Activated CD8-positive, alpha-beta memory T cell treated with anti-CD3 and anti-CD28 coated beads for 4 hours (primary cell): Measurements from ENCODE around the gene MYO5A.
A peak's percentile ranks its signal among the peaks of the same experiment; 100 is the strongest.
"Not testable (repeated sequence)": the region's sequence is repeated elsewhere in the genome, so short reads cannot be mapped to it uniquely, and the experiment has no call there.

Experiments used
- DNase-seq, 2 donors: peaks; one replicate each; pipeline ENCODE4 v3.0.0-alpha.2; 2020; ENCODE audit warnings: low read depth in 2 of 2

MYO5A gene

DNA sequence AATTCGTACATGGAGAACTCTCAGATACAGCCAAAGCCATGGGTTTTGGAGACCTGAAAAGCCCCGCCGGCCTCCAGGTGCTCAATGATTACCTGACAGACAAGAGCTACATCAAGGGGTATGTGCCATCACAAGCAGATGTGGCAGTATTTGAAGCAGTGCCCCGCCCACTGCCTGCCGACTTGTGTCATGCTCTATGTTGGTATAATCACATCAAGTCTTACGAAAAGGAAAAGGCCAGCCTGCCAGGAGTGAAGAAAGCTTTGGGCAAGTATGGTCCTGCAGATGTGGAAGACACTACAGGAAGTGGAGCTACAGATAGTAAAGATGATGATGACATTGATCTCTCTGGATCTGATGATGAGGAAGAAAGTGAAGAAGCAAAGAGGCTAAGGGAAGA is 23.5 kb downstream of the MYO5A start:
- DNase-seq, result no peak

DNA sequence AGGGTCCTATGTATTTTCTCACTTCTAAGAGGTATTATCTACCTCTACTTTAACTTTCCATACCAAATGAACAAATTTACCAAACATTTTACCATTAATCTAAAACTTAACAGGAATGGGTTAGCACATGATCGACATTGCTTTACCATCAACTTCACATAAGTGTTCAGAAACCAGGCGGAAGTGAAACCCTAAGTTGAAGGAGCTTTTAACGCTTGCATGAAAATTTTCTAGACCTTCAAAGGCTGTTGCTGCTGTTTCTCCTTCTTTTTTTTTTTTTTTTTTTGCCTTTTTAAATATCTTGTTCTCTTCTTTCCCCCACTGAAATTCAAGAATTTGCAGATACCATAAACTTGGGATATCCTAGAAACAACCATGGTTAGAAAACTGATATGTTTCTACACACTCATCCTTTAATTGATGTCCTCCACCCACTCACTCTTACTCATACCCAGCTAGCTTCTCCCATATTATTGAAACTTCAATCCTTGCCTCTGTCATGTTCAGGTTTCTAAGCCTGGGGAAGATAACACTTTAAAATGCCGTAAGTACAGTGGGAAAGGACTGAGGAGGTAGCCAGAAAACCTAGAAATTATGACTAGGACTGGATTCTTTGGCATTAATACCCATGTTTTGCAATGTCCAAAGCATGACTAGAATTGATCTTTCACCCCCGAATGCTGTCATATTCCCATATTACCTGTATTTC is 24.7 kb downstream of the MYO5A start:
- DNase-seq, result no peak

DNA sequence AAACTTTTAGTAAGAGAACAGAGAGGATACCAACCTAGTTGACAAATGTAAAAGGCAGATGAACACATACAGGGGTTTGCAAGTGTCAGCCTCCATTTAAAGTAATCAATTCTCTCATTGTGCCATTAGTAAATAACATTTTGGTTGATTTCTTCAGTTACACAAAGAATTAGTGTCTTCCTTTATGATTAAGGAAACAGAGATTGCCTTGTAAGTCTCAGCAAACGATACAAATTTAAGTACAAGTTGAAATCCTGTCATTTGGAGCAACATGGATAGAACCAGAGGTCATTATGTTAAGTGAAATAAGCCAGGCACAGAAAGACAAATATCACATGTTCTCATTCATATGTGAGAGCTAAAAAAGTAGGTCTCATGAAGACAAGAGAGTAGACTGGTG is 26.1 kb downstream of the MYO5A start:
- DNase-seq, result no peak

DNA sequence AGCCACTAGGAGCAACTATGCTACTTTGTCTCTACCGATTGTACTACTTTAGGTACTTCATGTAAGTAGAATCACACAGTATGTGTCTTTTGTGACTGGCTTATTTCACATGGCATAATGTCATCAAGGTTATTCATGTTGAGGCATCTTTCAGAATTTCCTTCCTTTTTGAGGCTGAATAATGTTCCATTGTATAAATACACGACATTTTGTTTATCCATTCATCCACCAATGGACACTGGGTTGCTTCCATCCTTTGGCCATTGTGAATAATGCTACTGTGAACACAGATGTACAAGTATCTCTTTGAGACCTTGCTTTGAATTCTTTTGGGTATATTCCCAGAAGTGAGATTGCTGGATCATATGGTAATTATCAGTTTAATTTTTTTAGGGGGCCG is 29.2 kb downstream of the MYO5A start:
- DNase-seq, result no peak

DNA sequence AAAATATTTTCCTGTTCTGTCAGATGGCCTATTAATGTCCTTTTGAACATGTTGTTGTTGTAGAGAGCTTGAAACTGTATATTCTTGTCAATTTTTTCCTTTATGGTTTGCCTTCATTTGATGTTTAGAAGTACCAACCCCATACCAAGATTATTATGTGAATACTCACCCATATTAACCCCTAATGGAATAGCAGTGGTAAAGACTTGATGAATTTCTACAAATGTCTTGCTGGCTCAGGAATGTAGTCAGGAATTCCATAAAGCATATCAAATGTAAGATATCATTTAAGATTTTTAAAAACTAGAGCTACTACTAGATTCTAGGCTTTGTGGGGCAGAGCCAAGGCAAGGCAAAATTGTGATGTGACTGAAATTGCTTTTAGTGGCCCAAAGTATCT is 30.0 kb downstream of the MYO5A start:
- no peak for DNase-seq

DNA sequence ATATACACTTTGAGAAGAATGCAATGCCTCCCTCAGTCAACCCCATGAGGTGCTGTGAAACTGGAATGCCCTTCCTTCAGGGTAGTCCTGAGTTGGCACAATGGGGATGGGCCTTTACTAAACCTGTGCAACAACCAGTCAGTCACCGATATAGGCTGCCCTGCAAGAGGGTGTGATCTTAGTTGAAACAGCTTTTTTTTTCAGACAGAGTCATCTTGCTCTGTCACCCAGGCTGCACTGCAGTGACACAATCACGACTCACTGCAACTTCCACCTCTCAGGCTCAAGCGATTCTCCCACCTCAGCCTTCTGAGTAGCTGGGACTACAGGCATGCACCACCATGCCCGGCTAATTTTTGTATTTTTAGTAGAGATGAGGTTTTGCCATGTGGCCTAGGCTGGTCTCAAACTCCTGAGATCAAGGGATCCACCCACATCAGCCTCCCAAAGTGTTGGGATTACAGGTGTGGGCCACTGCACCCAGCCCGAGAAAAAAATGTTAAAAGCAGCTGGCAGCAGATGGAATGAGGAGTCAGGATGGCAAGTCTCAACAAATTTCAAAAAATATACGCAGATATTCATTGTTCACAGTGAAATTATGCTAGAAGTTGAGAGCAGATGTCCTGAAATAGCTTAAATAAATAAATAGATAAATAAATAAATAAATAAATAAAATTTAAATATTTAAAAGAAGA is 31.8 kb downstream of the MYO5A start:
- DNase-seq, result peak in 1 of 2 donors; percentile 17

DNA sequence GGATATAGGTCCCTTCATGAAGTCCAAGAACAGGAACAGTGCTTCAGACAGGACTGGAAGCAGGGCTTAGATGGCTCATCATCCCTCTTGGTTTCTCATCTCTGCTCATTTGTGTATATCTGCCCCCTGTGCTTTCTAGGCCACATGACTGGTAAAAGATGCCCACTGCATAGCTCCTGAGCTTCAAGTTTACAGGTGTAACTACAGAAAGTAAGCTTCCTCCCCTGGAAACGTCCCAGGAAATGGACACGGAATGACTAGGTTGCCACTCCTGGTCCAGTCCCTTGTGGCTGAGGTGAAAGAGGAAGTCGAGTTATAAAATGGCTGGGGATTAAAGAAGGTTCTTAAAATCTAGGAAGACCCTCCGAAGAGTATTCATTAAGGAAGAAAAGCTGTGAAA is 32.5 kb downstream of the MYO5A start:
- DNase-seq, result no peak

DNA sequence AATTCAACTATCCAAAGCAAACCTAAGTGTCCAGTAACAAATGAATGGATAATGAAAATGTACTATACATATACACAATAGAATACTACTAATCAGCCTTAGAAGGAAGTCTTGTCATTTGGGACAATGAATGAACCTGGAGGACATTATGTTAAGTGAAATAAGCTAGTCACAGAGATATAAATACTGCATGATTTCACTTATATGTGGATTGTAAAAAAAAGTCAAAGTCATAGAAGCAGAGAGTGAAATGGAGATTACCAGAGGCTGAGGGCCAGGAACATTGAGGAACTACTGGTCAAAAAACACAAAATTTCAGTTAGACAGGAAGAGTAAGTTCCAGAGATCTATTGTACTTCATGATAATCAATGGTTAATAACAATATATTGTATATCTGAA is 33.6 kb downstream of the MYO5A start:
- no peak for DNase-seq

DNA sequence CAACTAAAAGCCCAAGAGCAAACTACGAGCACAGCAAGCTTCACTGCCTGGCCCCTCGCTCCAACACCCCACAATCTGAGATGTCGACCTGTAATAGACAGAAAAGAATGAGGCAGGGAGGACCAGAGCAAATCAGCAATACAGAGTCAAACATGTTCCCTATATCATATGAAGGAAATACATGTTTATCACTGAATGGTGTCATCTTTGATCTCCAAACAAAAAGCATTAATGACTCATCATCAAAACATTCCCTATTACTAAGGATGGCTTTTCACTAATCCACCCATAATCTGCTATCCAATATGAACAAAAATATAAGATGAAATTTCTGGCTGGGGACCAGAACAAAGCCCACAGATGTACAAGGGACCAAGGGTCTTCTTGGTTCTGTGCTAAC is 34.7 kb downstream of the MYO5A start:
- no peak for DNase-seq

DNA sequence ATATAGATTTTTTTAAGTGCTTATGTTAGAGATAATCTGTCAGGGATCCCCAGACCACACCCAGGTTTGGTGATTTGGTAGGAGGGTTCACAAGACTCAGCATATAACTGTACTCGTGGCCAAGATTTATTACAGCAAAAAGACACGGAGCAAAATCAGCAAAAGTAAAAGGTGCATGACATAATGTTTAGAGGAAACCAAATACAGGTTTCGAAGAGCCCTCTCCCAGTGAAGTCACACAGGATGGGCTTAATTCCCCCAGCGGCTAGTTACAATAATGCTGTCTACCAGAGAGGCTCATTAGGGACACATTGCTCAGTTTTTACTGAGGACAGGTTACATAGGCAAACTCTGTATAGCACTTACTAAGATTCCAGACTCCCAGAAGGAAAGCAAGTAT is 36.5 kb downstream of the MYO5A start:
- DNase-seq, result no peak

DNA sequence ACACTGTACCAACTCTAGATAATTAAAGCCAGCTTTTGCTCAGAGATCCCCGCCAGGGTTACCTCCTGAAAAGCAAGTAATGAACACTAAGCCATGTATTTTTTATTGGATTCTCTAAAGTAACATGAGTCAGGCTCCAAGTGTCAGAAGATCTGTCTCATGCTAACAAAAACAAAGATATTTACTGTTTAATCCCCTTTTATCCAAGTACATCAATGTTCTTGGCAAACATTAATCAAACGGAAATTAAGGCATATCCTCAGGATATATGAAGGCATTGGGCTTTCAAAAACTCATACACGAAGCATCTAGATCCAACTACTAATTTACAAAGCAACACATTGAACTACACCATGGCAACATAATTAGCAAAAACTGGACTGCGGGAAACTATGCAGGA is 37.2 kb downstream of the MYO5A start:
- DNase-seq, result no peak

DNA sequence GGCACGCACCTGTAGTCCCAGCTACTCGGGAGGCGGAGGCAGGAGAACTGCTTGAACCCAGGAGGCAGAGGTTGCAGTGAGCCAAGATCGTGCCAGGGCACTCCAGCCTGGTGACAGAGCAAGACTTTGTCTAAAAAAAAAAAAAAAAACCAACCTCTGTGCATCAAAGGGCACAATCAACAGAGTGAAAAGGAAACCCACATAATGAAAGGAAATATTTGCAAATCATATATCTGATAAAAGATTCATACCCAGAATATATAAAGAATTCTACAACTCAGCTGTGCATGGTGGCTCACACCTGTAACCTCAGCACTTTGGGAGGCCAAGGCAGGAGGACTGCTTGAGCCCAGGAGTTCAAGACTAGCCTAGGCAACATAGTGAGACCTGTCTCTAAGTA is 39.2 kb downstream of the MYO5A start:
- DNase-seq, result not testable (repeated sequence)

DNA sequence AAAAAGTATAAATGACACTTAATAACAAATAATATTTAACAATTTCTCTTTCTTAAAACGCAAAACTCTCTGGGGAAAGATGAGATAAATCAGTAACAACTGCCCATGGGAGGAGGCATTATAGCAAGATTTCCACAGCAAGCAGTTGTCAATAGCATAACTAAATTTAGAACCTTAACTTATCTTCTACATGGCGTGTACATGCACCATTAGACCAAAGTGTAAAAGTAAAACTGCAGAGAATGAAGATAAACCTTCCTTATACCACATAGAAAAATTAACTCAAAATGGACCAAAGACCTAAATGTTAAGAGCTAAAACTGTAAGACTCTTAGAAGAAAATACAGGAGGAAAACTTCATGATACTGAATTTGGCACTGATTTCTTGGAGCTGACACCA is 39.9 kb downstream of the MYO5A start:
- DNase-seq, result no peak

DNA sequence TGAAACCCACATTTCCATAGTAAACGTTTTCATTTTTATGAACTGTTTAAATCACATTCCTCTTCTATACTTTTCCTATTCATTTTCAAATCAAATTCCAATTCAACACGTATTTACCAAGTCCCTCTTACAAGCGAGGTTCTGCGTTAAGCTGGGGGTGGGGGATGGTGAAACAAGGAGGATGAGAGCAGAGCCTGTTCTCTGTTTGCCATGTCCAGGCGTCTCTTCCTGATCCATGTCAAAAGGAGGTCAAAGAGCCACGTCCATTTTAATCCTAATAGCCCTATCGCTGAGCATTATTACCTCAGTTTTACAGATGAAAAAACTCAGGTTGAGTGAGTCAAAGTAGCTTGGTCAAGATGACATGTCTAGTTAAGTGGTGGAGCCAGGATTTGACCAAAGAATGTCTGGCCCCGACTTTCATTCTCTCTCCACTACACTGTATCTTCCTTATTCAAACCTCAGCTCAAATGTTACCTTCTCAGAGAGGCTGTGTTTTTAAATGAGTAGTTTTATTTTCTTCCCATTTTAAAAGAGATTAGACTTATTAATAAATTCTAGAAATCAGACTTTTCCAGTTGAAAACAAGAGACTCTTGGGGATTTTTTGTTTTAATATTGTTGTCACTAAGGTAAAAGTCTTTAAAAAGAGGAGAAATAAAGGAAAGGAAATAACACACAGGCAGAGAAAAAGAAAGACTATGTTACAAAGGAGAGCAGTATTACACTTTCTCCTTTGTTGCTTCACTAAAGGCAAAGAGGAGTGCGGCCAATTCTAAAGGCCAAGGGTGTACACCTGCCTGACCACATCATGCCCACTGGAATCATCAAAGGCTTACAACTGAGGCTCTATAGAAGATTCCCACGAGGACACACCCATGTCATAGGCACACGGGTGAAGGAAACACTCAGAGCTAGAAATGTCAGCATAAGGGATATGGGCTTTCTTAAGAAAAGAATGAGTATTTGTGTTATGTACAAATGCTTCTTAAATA is 42.4 kb downstream of the MYO5A start:
- no peak for DNase-seq

DNA sequence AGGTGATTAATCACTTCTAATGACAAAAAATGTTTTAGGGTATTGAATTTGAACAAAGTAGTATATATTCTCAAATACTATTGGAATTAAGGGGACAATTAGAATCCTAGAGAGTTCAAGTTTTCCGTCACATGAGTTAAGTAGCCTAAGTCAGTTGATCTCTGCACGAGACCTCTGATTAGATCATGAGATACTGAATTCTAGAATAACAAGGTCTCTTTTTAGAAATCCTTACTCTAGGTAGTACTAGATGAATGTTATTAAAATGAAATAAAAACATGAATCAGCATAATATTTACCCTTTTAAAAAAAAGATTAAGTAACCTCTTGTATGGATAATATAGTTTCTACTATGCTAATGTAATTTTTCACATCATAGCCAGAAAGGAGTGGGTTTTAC is 43.4 kb downstream of the MYO5A start:
- no peak for DNase-seq

DNA sequence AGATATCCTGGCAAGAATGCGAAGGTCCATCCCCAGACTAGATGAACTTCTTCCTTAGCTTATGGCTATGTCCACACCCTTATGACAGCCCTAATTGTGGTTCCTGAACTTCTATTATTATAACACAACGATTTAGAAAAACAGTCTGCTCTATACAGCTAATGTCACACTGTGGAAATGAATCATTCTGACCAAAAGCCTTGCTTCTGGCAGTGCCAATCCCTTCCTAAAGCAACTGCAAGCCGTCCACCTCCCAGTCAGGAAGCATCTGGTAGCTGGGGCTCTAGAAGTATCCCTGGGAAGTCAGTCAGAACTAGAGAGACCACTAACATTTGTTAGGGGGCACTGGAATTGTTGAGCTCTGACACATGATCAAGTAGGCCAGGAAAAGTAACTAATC is 45.0 kb downstream of the MYO5A start:
- no peak for DNase-seq

DNA sequence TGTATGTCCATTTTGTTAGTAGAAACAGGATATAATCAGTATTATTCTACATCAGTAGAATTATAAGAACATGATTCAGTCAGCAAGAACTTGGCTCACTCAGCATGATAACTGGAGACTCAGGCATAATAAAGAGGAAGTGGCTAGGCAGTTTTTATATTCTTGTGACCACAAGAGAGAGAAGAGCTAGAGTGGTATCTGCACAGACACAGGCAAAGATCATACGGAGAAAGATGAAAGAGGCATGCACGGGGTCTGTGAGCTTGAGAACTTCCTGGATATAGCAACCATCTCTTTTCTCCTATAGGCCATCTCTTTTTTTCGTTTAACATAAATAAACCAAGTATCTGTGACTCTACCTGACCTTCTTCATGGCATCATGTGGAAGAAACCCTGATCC is 46.8 kb downstream of the MYO5A start:
- peak in 1 of 2 donors; percentile 30 for DNase-seq

DNA sequence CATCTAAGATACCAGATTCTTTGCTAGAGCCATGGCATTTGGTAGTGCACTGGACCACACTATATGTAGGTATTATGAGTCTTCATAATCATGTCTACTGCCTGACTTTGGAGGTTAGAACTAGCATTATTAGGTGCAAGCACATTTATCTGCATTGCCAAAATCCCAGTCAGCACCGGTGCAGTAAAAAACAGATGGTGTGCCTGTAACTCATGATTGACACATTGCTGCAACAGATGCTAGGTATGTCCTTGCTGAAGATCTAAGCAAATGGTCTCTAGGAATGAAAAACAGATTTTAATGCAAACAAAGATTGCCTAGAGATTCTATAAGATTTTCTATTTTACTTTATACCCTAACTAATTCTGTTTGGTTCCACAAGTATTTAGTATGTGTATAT is 47.7 kb downstream of the MYO5A start:
- DNase-seq, result no peak

DNA sequence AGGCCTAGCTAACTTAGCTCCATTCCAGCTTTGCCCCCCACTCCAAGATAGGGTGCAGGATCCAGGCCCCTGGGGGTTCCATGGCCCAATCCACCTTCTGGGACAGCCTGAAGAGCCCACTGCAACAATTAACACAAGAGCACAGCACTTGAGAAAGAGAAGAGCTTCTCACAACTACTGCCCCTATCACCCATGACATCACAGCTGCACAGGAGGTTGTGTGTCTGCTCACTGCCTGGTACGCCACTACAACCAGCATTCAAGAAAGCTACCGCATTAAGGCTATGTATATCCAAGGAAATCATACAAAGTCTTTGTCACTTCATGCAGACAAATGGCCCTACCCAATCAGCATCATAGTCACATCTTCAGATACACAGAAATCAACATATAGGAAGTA is 62.0 kb downstream of the MYO5A start:
- DNase-seq, result no peak

DNA sequence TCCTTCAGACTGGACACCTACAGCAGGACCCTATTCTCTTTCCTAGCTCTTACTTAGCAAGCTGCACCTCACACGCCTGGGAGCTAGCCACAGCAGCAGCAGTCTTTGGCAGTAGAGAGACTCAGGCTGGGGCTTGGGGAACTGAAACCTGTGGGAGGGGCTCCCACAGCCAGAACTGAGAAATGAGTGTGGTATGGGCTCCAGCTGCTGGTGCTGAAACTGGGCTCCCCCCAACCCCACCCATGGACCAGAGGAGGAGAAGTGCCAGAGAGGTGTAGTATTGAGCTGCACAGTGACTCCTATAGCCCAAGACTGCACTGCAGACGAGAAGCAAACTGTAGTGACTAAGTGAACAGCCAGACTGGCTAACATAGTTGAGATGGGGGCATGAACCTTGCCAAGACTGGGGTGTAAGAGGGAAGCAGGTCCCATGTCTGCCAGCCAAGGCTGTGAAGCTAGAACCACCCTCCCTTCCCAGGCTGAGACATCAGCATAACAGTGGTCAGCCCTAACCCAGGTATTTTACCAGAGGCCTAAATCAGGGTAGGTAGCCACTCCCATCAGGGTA is 62.5 kb downstream of the MYO5A start:
- DNase-seq, result no peak

DNA sequence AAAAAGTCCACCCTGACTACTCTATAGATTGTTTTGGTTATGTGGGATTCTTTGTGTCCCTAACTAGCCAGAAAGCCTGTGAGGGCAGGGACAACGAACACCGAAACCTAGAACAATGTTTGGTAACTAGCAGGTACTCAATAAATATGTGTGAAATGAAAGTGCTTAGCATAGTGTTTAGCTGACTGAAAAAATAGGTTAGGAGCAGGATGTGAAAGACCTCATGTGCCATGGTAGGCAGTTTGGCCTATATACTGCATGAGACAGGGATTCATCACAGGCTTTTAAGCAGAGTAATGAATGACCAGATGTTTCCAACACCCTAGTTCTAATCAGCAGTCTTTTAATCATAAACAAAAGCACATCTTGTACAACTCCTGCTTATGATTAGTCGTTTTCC is 64.2 kb downstream of the MYO5A start:
- no peak for DNase-seq

DNA sequence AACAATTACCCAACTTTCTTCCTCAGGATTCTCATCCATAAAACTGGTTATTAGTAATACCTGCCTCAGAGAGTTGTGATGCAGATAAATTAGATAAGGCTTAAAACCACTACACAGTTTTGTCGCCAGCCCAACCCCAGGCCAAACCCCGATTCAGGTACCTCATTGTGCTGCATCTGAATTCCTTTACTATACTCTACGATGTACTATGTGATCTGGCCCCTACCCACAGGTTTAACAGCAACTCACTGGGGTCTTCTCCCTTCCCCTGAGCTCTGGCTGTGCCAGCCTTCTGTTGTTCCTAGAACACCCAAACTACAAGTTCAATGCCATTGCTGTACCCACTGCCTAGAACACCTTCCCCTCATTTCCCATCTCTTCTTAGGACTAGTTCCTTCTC is 64.6 kb downstream of the MYO5A start:
- no peak for DNase-seq
